ENCODE results near the gene NCKAP1. TPM values are rescaled to one million over a fixed set of nuclear protein-coding genes. Genes with fewer than 3 reads are reported as not detected.
A peak's percentile ranks its signal among the peaks of the same experiment; 100 is the strongest.

The NCKAP1 gene
- total and polyA plus RNA-seq, 2 donors (not counting 1 experiment from before 2014, with no cell fraction given) = 141 to 219 TPM

- Histone ChIP-seq H3K9me3 (ENCODE audit: control insufficient read depth, insufficient read depth, low read depth, low read length) (no peaks in the 10 kb centered on the region), H3K27me3 (ENCODE audit: control insufficient read depth, insufficient read depth, low read length) (no peaks in the 10 kb centered on the region), H3K4me3 (replicated peaks in 1 of 4; ENCODE audit: control extremely low read depth in 1 of 4, insufficient read depth in 1 of 4, low read depth in 3 of 4, low read length in 4 of 4) (no peak overlapping the region), H3K36me3 (ENCODE audit: control insufficient read depth, insufficient read depth, low read length) (peaks cover 5% of the 10 kb centered on the region), H2AFZ (ENCODE audit: low read length) (no peak overlapping the region), H3K27ac (ENCODE audit: insufficient read depth, low read length) (no peak overlapping the region), H3K9ac (ENCODE audit: insufficient read depth, low read length) (no peak overlapping the region), H3K4me1 (ENCODE audit: control insufficient read depth, extremely low read depth, insufficient read depth, low read length) (no peaks in the 10 kb centered on the region), H3K79me2 (ENCODE audit: control insufficient read depth, insufficient read depth, low read length) (no peaks in the 10 kb centered on the region), H3K4me2 (ENCODE audit: extremely low read depth, insufficient read depth, low read length) (no peak overlapping the region), H4K20me1 (ENCODE audit: control insufficient read depth, extremely low read depth, insufficient read depth, low read length) (no peaks in the 10 kb centered on the region)
- TF ChIP-seq CTCF (conservative IDR thresholded peaks at IDR 0.05 in 1 of 2, IDR thresholded peaks at IDR 0.05 in 1 of 2; ENCODE audit: low read depth in 1 of 2, low read length in 2 of 2) (no peak), EZH2 (IDR thresholded peaks at IDR 0.05; ENCODE audit: low read length, missing control alignments) (no peak)
- DNase-seq (ENCODE audit: low read depth in 2 of 2) = peak; percentile 37 to 77
Observed at GRCh38 chr2:182952741-182953450, 85.4 kb downstream of the NCKAP1 start.

- Histone ChIP-seq H3K9me3 (ENCODE audit: control insufficient read depth, insufficient read depth, low read depth, low read length) (no peaks in the 10 kb centered on the region), H3K27ac (ENCODE audit: insufficient read depth, low read length) (no peak overlapping the region), H3K27me3 (ENCODE audit: control insufficient read depth, insufficient read depth, low read length) (no peaks in the 10 kb centered on the region), H3K36me3 (ENCODE audit: control insufficient read depth, insufficient read depth, low read length) (peaks cover 5% of the 10 kb centered on the region), H3K79me2 (ENCODE audit: control insufficient read depth, insufficient read depth, low read length) (no peaks in the 10 kb centered on the region), H4K20me1 (ENCODE audit: control insufficient read depth, extremely low read depth, insufficient read depth, low read length) (no peaks in the 10 kb centered on the region), H3K4me3 (replicated peaks in 1 of 4; ENCODE audit: control extremely low read depth in 1 of 4, insufficient read depth in 1 of 4, low read depth in 3 of 4, low read length in 4 of 4) (no peak overlapping the region), H2AFZ (ENCODE audit: low read length) (no peak overlapping the region), H3K9ac (ENCODE audit: insufficient read depth, low read length) (no peak overlapping the region), H3K4me1 (ENCODE audit: control insufficient read depth, extremely low read depth, insufficient read depth, low read length) (no peaks in the 10 kb centered on the region), H3K4me2 (ENCODE audit: extremely low read depth, insufficient read depth, low read length) (no peak overlapping the region)
- TF ChIP-seq EZH2 (IDR thresholded peaks at IDR 0.05; ENCODE audit: low read length, missing control alignments) (no peak), CTCF (conservative IDR thresholded peaks at IDR 0.05 in 1 of 2, IDR thresholded peaks at IDR 0.05 in 1 of 2; ENCODE audit: low read depth in 1 of 2, low read length in 2 of 2) (no peak)
- peak in 1 of 2 donors; percentile 72 for DNase-seq (ENCODE audit: low read depth in 2 of 2)
Observed at GRCh38 chr2:182951948-182952663, 86.2 kb downstream of the NCKAP1 start.

GRCh38 chr2:182950546-182950945 is 87.7 kb downstream of the NCKAP1 start:
- no peak for DNase-seq (ENCODE audit: low read depth in 2 of 2)
- no peak overlapping the region for H3K4me2 ChIP-seq (ENCODE audit: extremely low read depth, insufficient read depth, low read length)

More at GRCh38 chr2:182950546-182950945, 87.7 kb downstream of the NCKAP1 start:
- H3K36me3 ChIP-seq (ENCODE audit: control insufficient read depth, insufficient read depth, low read length) = peaks cover 8% of the 10 kb centered on the region
- H3K4me3 ChIP-seq (replicated peaks in 1 of 4; ENCODE audit: control extremely low read depth in 1 of 4, insufficient read depth in 1 of 4, low read depth in 3 of 4, low read length in 4 of 4) = no peak overlapping the region
- H3K4me1 ChIP-seq (ENCODE audit: control insufficient read depth, extremely low read depth, insufficient read depth, low read length) = no peaks in the 10 kb centered on the region
- H4K20me1 ChIP-seq (ENCODE audit: control insufficient read depth, extremely low read depth, insufficient read depth, low read length) = no peaks in the 10 kb centered on the region
- no peak overlapping the region for H3K9ac ChIP-seq (ENCODE audit: insufficient read depth, low read length)
- H3K27me3 ChIP-seq (ENCODE audit: control insufficient read depth, insufficient read depth, low read length) = no peaks in the 10 kb centered on the region
- no peaks in the 10 kb centered on the region for H3K79me2 ChIP-seq (ENCODE audit: control insufficient read depth, insufficient read depth, low read length)
- no peak overlapping the region for H3K27ac ChIP-seq (ENCODE audit: insufficient read depth, low read length)
- no peak overlapping the region for H2AFZ ChIP-seq (ENCODE audit: low read length)
- TF ChIP-seq CTCF (conservative IDR thresholded peaks at IDR 0.05 in 1 of 2, IDR thresholded peaks at IDR 0.05 in 1 of 2; ENCODE audit: low read depth in 1 of 2, low read length in 2 of 2) = no peak
- no peak for TF ChIP-seq EZH2 (IDR thresholded peaks at IDR 0.05; ENCODE audit: low read length, missing control alignments)
- no peaks in the 10 kb centered on the region for H3K9me3 ChIP-seq (ENCODE audit: control insufficient read depth, insufficient read depth, low read depth, low read length)

All from fibroblast of lung (primary cell).